ENCODE data around the gene TTC9B.

GRCh38 chr19:40208602-40209001 lies 9.6 kb downstream of the TTC9B start:
- TF ChIP-seq CTCF (IDR thresholded peaks at IDR 0.05) (no peak), POLR2A (IDR thresholded peaks at IDR 0.05) (no peak)
